T-helper 9 cell (primary cell): ENCODE results near the gene ARHGAP5.

Experiments used
- DNase-seq: peaks from one replicate; pipeline ENCODE4 v3.0.0-alpha.2; 2020

ARHGAP5 gene

GRCh38 chr14:32078023-32078857 lies 1.1 kb downstream of the ARHGAP5 start:
- DNase-seq: peak; percentile 2

DNA sequence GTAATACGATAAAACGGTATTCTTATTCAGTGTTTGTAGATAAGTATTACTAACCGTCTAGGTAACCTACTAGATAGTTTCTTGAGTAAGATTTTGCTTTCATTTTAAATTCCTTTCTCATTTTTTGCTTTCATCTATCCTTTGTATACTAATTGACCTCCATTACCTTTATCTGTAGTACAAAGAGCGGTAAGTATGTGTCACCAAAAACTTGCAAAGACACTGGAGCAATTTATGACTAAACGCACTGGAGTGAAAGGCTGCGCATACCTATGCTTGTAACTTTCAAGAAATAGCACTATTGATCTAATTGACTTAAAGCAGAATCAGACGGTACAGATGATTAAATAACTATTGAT lies 1.7 kb downstream of the ARHGAP5 start:
- DNase-seq: no peak

DNA sequence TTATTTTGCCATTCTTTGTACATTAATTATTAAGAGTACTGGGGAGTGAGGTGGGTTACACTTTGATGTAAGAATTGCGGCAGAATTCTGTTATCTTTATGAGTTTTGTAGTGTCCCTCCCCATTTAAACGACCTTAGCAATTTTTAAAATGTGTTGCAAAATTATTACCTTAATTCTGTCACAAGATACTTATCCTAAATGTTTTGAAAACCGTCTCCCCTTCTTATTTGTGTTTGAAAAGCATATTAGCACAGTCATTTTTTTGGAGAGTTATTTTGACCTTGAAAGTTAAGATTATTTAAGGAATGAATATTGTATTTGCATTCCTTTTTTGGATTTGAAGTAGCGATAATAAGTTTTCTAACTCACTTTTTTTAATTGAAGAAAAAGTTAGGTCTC lies 2.2 kb downstream of the ARHGAP5 start:
- no peak for DNase-seq

GRCh38 chr14:32080001-32080510 lies 3.0 kb downstream of the ARHGAP5 start:
- DNase-seq: no peak

DNA sequence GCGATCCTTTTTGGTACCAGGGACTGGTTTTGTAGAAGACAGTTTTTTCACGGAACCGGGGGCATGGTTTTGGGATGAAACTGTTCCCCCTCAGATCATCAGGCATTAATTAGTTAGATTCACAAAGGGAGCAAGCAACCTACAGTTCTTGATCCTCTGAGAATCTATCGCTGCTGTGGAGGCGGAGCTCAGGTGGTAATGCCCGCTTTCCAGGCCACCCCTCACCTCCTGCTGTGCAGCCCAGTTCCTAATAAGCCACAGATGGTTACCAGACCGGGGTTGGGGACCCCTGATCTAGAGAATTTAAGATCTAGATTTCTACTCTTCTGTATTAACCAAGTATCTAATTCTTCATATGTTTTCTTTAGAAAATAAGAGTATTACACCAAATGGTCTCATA lies 4.8 kb downstream of the ARHGAP5 start:
- DNase-seq: no peak

- no peak for DNase-seq
Observed at GRCh38 chr14:32083315-32083624, 6.2 kb downstream of the ARHGAP5 start.

- no peak for DNase-seq
Observed at GRCh38 chr14:32083789-32084188, 6.7 kb downstream of the ARHGAP5 start.

GRCh38 chr14:32085182-32085844 lies 8.2 kb downstream of the ARHGAP5 start:
- no peak for DNase-seq

GRCh38 chr14:32085845-32086383 lies 8.8 kb downstream of the ARHGAP5 start:
- no peak for DNase-seq

DNA sequence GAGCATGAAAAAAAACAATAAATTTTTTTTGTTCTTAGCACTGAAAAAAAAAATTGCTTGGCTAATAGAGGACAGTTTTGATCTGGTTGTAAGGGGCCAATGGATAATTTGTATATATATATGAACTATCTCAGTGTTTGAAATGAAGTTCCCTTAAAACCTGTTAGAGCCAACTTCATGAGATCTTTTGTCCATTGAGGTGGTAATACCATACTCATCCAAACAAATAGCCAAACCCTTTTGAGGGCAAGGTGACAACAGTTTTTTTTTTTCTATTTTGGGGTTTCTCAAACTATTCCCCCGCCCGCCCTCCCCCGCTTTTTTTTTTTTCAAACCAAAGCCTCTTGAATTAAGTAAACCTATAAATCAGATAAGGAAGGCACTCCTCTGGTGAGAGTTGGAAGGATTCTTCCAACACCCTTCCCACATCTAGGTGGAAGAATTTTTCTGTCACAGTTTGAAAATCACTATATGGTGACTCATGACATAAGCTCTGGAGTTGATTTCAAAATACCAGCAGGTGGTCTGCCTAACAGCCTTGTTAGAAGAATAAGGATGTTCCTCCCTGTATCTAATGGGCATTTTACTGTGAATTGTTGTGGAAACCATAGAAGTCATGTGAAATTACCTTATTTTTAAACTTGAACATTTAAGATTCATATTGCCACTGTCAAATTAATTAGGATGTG lies 10.2 kb downstream of the ARHGAP5 start:
- no peak for DNase-seq

- DNase-seq: no peak
Observed at GRCh38 chr14:32087907-32088306, 10.8 kb downstream of the ARHGAP5 start.

GRCh38 chr14:32090686-32091085 lies 13.6 kb downstream of the ARHGAP5 start:
- no peak for DNase-seq

- no peak for DNase-seq
Observed at GRCh38 chr14:32099473-32099872, 22.4 kb downstream of the ARHGAP5 start.

GRCh38 chr14:32100175-32100574 lies 23.1 kb downstream of the ARHGAP5 start:
- DNase-seq: no peak

- DNase-seq: no peak
Observed at GRCh38 chr14:32102152-32102787, 25.2 kb downstream of the ARHGAP5 start.

DNA sequence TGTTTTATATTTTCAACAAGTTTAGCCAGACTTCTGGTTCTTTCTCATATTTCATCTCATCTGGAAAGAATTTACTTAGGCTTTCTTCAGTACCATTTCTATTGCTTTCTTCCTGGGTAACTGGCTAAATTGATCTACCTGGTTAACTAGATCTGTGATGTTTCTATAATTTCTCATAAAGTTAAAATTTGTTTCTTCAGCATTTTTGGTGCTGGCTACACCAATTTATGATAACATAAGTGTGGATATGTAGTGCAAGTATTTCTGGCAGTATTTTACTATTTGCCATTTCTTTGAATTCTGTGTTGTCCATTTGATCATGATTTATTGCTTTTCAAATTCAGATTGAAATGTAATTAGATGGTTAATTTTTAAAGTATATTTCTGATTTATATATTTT lies 25.9 kb downstream of the ARHGAP5 start:
- no peak for DNase-seq

DNA sequence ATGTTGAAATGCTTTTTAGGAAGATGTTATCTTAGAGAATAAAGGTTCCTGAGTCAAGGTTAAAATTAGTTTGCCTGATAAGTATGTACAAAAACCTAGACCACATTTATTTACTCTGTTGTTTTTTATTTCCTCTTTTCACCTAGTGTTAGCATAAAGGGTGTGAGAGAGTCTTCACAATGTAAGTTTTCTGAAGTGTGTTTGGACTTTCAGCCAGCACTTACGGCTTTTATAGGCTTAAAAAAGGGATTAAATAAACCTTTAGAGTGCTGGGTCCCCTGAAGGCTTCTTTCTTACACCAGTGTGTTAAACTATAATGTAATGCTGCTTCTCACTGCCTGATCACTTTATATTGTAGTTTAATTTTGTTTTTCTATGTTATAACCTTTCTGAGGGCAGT lies 27.2 kb downstream of the ARHGAP5 start:
- no peak for DNase-seq

GRCh38 chr14:32104803-32105202 lies 27.7 kb downstream of the ARHGAP5 start:
- DNase-seq: no peak

DNA sequence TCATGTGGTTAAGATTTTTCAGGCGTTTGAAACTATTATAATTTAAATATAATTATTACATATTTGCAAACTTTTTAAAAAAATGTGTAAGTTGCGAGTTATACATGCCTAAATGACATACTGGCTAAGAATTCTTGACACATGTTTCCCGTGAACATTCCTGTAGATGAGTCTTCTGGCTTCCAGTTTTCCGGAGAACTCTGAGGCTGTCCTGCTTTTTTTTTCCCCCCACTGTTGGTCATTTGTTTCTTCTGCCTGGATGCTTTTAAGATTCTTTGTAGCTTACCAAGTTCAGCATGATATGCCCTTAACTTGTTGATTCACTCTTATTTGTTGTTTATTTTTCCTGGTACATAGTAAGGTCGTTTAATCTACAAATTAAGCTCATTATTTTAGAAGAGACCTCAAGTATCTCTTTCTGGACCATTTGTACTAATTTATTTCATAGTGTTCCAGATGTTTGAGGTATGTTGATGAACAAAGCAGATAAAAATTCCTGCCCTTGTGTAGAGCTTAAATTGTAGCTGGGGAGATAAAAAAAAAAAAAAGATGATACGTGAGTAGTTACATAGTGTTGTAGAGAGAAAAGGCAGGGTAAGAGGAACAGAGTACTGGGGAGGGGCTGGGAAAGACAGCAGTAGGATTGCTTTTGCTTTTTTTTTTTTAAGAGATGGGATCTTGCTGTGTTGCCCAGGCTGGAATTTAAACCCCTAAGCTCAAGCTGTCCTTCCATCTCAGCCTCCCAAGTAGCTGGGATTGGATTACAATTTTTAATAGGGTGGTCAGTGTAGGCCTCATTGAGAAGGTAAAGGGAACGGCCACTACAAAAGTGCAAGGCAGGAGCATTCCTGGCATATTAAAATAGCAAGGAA lies 32.8 kb downstream of the ARHGAP5 start:
- DNase-seq: no peak

DNA sequence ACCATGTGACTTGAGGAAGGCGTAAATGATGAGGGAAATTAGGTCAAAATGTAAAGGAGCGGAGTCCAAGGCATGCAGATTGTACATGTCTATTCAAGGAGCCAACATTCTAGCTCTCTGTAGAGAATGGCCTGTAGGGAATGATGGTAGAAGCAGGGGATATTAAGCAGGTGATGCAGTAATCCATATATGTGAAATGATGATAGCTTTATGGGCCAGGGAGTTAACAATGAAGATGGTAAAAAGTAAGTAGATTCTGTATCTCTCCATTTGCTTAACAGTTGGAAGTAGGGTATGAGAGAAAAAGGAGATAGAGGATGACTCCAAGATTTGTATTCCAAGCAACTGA lies 33.4 kb downstream of the ARHGAP5 start:
- DNase-seq: no peak

GRCh38 chr14:32121536-32121935 lies 44.4 kb downstream of the ARHGAP5 start:
- DNase-seq: no peak

GRCh38 chr14:32121948-32122347 lies 44.8 kb downstream of the ARHGAP5 start:
- no peak for DNase-seq
